Measurements from ENCODE around the gene SLX9.
A peak's percentile ranks its signal among the peaks of the same experiment; 100 is the strongest.
"Not testable (repeated sequence)": the region's sequence is repeated elsewhere in the genome, so short reads cannot be mapped to it uniquely, and the experiment has no call there.

SLX9 gene

GRCh38 chr21:44916965-44917364, 22.9 kb upstream of the SLX9 start:
- no peak for DNase-seq (ENCODE audit: low read depth in 2 of 2)

GRCh38 chr21:44917446-44918106, 22.3 kb upstream of the SLX9 start:
- no peak for DNase-seq (ENCODE audit: low read depth in 2 of 2)

- DNase-seq (ENCODE audit: low read depth in 2 of 2): no peak
Measured at GRCh38 chr21:44918107-44918470, 21.7 kb upstream of the SLX9 start.

- no peak for DNase-seq (ENCODE audit: low read depth in 2 of 2)
Measured at GRCh38 chr21:44918581-44919033, 21.2 kb upstream of the SLX9 start.

- DNase-seq (ENCODE audit: low read depth in 2 of 2): no peak
Measured at GRCh38 chr21:44919111-44919912, 20.5 kb upstream of the SLX9 start.

GRCh38 chr21:44919913-44920693, 19.7 kb upstream of the SLX9 start:
- DNase-seq (ENCODE audit: low read depth in 2 of 2): no peak

- peak; percentile 55 to 66 for DNase-seq (ENCODE audit: low read depth in 2 of 2)
Measured at GRCh38 chr21:44920694-44921604, 18.9 kb upstream of the SLX9 start, which contains the start of gene ITGB2. ITGB2 (minus strand) TSS chr21:44920899; CDS start chr21:44910782, 10,117 bp downstream.

GRCh38 chr21:44921928-44922327, 17.9 kb upstream of the SLX9 start:
- DNase-seq (ENCODE audit: low read depth in 2 of 2): no peak

- DNase-seq (ENCODE audit: low read depth in 2 of 2): no peak
Measured at GRCh38 chr21:44923480-44924084, 16.2 kb upstream of the SLX9 start.

- no peak for DNase-seq (ENCODE audit: low read depth in 2 of 2)
Measured at GRCh38 chr21:44924606-44925377, 15.0 kb upstream of the SLX9 start.

GRCh38 chr21:44925378-44925755, 14.5 kb upstream of the SLX9 start:
- DNase-seq (ENCODE audit: low read depth in 2 of 2): no peak

- no peak for DNase-seq (ENCODE audit: low read depth in 2 of 2)
Measured at GRCh38 chr21:44926331-44927101, 13.3 kb upstream of the SLX9 start.

- DNase-seq (ENCODE audit: low read depth in 2 of 2): no peak
Measured at GRCh38 chr21:44927259-44927586, 12.6 kb upstream of the SLX9 start.

GRCh38 chr21:44927587-44928461, 12.0 kb upstream of the SLX9 start:
- DNase-seq (ENCODE audit: low read depth in 2 of 2): peak; percentile 83 to 87

GRCh38 chr21:44928500-44929241, 11.2 kb upstream of the SLX9 start:
- DNase-seq (ENCODE audit: low read depth in 2 of 2): not testable (repeated sequence)

- DNase-seq (ENCODE audit: low read depth in 2 of 2): no peak
Measured at GRCh38 chr21:44929242-44929798, 10.5 kb upstream of the SLX9 start.

GRCh38 chr21:44929799-44930542, 9.9 kb upstream of the SLX9 start:
- DNase-seq (ENCODE audit: low read depth in 2 of 2): no peak
